Neural cell (in vitro differentiated cells): ENCODE measurements around the gene LST1.

ENCODE experiments used
- EP300 ChIP-seq: fragments of 450-650 bp; conservative IDR thresholded peaks from 2 replicates; pipeline ENCODE4 v1.6.1; 2014; ENCODE audit warnings: antibody characterized with exemption, mild to moderate bottlenecking, moderate library complexity; ENCODE audit not compliant: poor library complexity, severe bottlenecking
- EZH2 ChIP-seq: fragments of 200-600, 300-800 bp; shearing (Covaris generic), sonication (generic); IDR thresholded peaks from 2 replicates; pipeline ENCODE4 v1.6.1; 2014; ENCODE audit warnings: antibody characterized with exemption, low read length, borderline replicate concordance, mild to moderate bottlenecking; ENCODE audit not compliant: insufficient read depth, poor library complexity, severe bottlenecking
- POLR2AphosphoS5 ChIP-seq: IDR thresholded peaks from 2 replicates; pipeline ENCODE4 v1.6.1; 2012
- RAD21 ChIP-seq: fragments of 450-650 bp; conservative IDR thresholded peaks from 2 replicates; pipeline ENCODE4 v1.6.1; 2014; ENCODE audit warnings: antibody characterized with exemption, mild to moderate bottlenecking, moderate library complexity
- SMC3 ChIP-seq: fragments of 450-650 bp; conservative IDR thresholded peaks from 2 replicates; pipeline ENCODE4 v1.6.1; 2014; ENCODE audit warnings: antibody characterized with exemption, mild to moderate bottlenecking, moderate library complexity; ENCODE audit not compliant: poor library complexity
- TAF1 ChIP-seq: IDR thresholded peaks from 2 replicates; pipeline ENCODE4 v1.6.1; 2012; ENCODE audit warnings: low read depth
- TF ChIP-seq, protein P1 (sequence below): fragments of 450-650 bp; IDR thresholded peaks from 2 replicates; pipeline ENCODE4 v1.5.1; 2014; ENCODE audit warnings: antibody characterized with exemption, mild to moderate bottlenecking, moderate library complexity; ENCODE audit not compliant: poor library complexity, severe bottlenecking
- TF ChIP-seq, protein P2 (sequence below): IDR thresholded peaks from 2 replicates; pipeline ENCODE4 v1.6.1; 2012; ENCODE audit warnings: borderline replicate concordance

DNA sequence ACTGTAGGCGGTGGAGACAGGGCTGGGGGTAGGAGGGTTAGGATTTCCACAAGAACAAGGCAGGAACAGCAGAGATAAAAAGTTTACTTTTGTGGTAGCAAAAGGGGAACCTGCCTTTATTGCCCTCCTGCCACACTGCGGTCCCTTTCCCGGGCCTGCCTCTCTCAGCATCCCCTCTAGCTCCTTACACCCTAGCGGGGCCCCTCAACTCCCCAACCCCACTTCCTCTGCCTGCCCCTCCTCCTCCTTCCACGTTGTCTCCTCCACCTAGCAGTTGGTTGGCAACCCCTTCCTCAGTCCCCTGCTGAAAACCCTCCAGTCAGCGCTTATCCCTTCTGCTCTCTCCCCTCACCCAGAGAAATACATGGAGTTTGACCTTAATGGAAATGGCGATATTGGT is 29.7 kb downstream of the LST1 start:
- TF ChIP-seq POLR2AphosphoS5 (no peak), EZH2 (no peak), RAD21 (no peak), EP300 (no peak), SMC3 (no peak), TAF1 (no peak)
- TF ChIP-seq, protein P1, sequence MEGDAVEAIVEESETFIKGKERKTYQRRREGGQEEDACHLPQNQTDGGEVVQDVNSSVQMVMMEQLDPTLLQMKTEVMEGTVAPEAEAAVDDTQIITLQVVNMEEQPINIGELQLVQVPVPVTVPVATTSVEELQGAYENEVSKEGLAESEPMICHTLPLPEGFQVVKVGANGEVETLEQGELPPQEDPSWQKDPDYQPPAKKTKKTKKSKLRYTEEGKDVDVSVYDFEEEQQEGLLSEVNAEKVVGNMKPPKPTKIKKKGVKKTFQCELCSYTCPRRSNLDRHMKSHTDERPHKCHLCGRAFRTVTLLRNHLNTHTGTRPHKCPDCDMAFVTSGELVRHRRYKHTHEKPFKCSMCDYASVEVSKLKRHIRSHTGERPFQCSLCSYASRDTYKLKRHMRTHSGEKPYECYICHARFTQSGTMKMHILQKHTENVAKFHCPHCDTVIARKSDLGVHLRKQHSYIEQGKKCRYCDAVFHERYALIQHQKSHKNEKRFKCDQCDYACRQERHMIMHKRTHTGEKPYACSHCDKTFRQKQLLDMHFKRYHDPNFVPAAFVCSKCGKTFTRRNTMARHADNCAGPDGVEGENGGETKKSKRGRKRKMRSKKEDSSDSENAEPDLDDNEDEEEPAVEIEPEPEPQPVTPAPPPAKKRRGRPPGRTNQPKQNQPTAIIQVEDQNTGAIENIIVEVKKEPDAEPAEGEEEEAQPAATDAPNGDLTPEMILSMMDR = no peak
- TF ChIP-seq, protein P2, sequence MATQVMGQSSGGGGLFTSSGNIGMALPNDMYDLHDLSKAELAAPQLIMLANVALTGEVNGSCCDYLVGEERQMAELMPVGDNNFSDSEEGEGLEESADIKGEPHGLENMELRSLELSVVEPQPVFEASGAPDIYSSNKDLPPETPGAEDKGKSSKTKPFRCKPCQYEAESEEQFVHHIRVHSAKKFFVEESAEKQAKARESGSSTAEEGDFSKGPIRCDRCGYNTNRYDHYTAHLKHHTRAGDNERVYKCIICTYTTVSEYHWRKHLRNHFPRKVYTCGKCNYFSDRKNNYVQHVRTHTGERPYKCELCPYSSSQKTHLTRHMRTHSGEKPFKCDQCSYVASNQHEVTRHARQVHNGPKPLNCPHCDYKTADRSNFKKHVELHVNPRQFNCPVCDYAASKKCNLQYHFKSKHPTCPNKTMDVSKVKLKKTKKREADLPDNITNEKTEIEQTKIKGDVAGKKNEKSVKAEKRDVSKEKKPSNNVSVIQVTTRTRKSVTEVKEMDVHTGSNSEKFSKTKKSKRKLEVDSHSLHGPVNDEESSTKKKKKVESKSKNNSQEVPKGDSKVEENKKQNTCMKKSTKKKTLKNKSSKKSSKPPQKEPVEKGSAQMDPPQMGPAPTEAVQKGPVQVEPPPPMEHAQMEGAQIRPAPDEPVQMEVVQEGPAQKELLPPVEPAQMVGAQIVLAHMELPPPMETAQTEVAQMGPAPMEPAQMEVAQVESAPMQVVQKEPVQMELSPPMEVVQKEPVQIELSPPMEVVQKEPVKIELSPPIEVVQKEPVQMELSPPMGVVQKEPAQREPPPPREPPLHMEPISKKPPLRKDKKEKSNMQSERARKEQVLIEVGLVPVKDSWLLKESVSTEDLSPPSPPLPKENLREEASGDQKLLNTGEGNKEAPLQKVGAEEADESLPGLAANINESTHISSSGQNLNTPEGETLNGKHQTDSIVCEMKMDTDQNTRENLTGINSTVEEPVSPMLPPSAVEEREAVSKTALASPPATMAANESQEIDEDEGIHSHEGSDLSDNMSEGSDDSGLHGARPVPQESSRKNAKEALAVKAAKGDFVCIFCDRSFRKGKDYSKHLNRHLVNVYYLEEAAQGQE = no peak
